Coronary artery (tissue), 2 donors: ENCODE results near the gene PLA2G4A.

Experiments used
- DNase-seq: peaks from one replicate; pipeline ENCODE4 v3.0.0-alpha.2; 2017; ENCODE audit warnings: low spot score
- H3K27ac ChIP-seq, 2 donors: fragments of 200-600 bp; sonication (generic); one replicate each; pipeline ENCODE4 v1.5.1; 2016 to 2019
- H3K4me3 ChIP-seq: fragments of 200-600 bp; sonication (generic); 2 replicates; pipeline ENCODE4 v1.5.1; 2016; ENCODE audit warnings: mild to moderate bottlenecking, moderate library complexity
- TF ChIP-seq, protein P1 (sequence below): fragments of 200-600 bp; sonication (generic); IDR thresholded peaks from one replicate; pipeline ENCODE4 v1.5.1; 2019; ENCODE audit warnings: antibody characterized with exemption

The PLA2G4A gene

DNA sequence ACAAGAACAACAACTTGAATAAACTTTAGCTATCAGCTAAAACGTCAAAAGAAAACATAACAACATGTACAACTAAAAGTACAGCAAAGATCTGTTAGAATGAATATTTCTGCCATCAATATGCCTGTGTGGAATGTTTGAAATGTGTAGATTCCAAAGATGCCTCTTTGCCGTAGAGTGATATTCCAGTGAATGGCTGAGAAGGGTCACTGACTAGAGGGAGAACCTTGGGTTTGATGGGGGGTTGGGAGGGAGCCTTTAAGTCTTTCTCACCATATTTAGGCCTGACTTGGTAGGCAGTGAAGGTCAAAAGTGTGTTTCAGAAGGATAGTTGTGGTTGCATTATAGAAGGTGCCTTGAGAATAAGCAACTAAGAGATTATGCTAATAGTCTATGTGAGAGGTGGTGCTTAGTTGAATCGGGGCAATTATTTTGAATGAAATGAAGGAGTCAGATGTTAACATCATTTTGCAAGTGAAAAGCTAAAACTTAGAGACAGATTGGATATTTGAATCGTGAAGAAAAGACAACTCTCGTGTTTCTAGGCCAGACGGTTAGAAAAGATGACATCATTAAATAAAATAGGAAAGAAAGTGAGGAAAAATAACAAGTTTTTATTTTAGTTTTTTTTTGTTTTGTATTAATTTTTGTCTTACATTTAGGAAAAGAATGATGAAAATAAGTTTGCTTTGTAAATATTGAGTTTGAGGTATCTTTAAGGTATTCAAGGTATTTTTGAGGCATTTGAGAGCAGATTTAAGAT, 53.8 kb downstream of the PLA2G4A start:
- no peak for DNase-seq
- TF ChIP-seq, protein P1, sequence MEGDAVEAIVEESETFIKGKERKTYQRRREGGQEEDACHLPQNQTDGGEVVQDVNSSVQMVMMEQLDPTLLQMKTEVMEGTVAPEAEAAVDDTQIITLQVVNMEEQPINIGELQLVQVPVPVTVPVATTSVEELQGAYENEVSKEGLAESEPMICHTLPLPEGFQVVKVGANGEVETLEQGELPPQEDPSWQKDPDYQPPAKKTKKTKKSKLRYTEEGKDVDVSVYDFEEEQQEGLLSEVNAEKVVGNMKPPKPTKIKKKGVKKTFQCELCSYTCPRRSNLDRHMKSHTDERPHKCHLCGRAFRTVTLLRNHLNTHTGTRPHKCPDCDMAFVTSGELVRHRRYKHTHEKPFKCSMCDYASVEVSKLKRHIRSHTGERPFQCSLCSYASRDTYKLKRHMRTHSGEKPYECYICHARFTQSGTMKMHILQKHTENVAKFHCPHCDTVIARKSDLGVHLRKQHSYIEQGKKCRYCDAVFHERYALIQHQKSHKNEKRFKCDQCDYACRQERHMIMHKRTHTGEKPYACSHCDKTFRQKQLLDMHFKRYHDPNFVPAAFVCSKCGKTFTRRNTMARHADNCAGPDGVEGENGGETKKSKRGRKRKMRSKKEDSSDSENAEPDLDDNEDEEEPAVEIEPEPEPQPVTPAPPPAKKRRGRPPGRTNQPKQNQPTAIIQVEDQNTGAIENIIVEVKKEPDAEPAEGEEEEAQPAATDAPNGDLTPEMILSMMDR = no peak
- H3K27ac ChIP-seq = no peak overlapping the region

GRCh38 chr1:186884251-186884650, 55.5 kb downstream of the PLA2G4A start:
- no peak overlapping the region for H3K27ac ChIP-seq
- H3K4me3 ChIP-seq = no peak overlapping the region
- no peak for DNase-seq
- TF ChIP-seq, protein P1 = no peak

More for the DNA sequence above, 53.8 kb downstream of the PLA2G4A start:
- no peak overlapping the region for H3K4me3 ChIP-seq

GRCh38 chr1:186887203-186887602, 58.5 kb downstream of the PLA2G4A start:
- Histone ChIP-seq H3K4me3 (no peak overlapping the region), H3K27ac (no peak overlapping the region)
- no peak for DNase-seq
- TF ChIP-seq, protein P1 = no peak

- no peak for DNase-seq
- no peak overlapping the region for H3K27ac ChIP-seq
- TF ChIP-seq, protein P1 = no peak
- no peak overlapping the region for H3K4me3 ChIP-seq
Observed at GRCh38 chr1:186888367-186888766, 59.6 kb downstream of the PLA2G4A start.

GRCh38 chr1:186892936-186893335, 64.2 kb downstream of the PLA2G4A start:
- no peak overlapping the region for H3K27ac ChIP-seq
- TF ChIP-seq, protein P1 = no peak
- no peak overlapping the region for H3K4me3 ChIP-seq
- no peak for DNase-seq

GRCh38 chr1:186894415-186894814, 65.7 kb downstream of the PLA2G4A start:
- no peak for DNase-seq
- H3K4me3 ChIP-seq = no peak overlapping the region
- TF ChIP-seq, protein P1 = no peak
- H3K27ac ChIP-seq = peak overlapping the region in 1 of 2 donors; percentile 7

GRCh38 chr1:186896211-186896610, 67.5 kb downstream of the PLA2G4A start:
- no peak overlapping the region for H3K4me3 ChIP-seq
- TF ChIP-seq, protein P1 = no peak
- peak overlapping the region; percentile 14 to 44 for H3K27ac ChIP-seq
- no peak for DNase-seq
